Measurements from ENCODE around the gene MYRIP.

Gene MYRIP

DNA sequence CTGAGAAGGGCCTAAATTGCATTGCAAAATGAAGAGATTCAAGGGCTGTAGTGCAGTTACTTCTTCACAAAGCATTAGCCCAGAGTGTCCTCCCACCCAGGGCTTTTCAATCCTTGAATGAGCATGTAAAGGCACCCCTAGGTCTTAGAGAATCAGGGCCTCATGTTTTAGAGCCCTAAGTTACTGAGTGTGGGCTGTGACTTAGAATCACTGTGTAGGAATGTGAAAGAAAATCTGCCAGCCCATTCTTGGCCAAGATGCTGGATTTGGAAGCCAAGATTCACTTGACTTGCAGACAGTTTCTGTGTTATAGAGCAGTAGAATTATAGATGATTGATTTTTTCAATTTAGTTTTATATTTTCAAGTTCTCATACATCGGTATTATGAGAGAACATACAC lies 153.2 kb downstream of the MYRIP start:
- Histone ChIP-seq H3K4me2 (ENCODE audit: low read length) (no peak overlapping the region), H4K20me1 (ENCODE audit: insufficient read depth, low read length) (no peaks in the 10 kb centered on the region), H3K4me1 (ENCODE audit: insufficient read depth, low read length, severe bottlenecking) (no peaks in the 10 kb centered on the region), H3K27me3 (ENCODE audit: insufficient read depth, low read length) (no peaks in the 10 kb centered on the region), H3K27ac (ENCODE audit: low read depth, low read length, poor library complexity, severe bottlenecking) (no peak overlapping the region), H3F3A (ENCODE audit: insufficient read depth, low read length) (no peaks in the 10 kb centered on the region), H3K9me3 (ENCODE audit: low read length) (no peaks in the 10 kb centered on the region), H3K9me2 (ENCODE audit: low read depth, low read length) (no peaks in the 10 kb centered on the region), H3K4me3 (ENCODE audit: low read depth, low read length, poor library complexity, severe bottlenecking) (no peak overlapping the region), H3K9ac (ENCODE audit: low read length) (no peak overlapping the region), H3K79me2 (ENCODE audit: insufficient read depth, low read length) (no peaks in the 10 kb centered on the region), H3K36me3 (ENCODE audit: insufficient read depth, low read length) (no peaks in the 10 kb centered on the region), H2AFZ (ENCODE audit: low read length) (no peak overlapping the region)
- no peak for TF ChIP-seq EZH2 (IDR thresholded peaks at IDR 0.05; ENCODE audit: borderline replicate concordance, low read length)
- TF ChIP-seq, protein P1, sequence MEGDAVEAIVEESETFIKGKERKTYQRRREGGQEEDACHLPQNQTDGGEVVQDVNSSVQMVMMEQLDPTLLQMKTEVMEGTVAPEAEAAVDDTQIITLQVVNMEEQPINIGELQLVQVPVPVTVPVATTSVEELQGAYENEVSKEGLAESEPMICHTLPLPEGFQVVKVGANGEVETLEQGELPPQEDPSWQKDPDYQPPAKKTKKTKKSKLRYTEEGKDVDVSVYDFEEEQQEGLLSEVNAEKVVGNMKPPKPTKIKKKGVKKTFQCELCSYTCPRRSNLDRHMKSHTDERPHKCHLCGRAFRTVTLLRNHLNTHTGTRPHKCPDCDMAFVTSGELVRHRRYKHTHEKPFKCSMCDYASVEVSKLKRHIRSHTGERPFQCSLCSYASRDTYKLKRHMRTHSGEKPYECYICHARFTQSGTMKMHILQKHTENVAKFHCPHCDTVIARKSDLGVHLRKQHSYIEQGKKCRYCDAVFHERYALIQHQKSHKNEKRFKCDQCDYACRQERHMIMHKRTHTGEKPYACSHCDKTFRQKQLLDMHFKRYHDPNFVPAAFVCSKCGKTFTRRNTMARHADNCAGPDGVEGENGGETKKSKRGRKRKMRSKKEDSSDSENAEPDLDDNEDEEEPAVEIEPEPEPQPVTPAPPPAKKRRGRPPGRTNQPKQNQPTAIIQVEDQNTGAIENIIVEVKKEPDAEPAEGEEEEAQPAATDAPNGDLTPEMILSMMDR (IDR thresholded peaks at IDR 0.05; ENCODE audit: low read length) = no peak

DNA sequence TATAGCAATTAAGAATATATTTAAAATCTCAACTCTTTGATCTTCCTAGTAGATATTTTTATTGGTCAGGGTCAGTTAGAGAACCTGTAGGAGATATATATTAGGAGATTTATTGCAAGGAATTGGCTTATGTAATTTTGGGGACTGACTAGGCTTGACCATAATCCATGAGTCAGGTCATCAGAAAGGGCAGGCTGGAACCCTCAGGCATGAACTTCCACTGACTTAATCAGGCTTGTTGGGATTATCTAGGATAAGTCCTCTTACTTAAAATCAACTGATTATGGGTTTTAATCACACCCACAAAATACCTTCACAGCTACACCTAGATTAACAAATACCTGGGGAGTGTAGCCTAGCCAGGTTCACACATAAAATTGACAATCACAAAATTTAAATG lies 156.1 kb downstream of the MYRIP start:
- Histone ChIP-seq H3K4me2 (ENCODE audit: low read length) (no peak overlapping the region), H3K4me3 (ENCODE audit: low read depth, low read length, poor library complexity, severe bottlenecking) (no peak overlapping the region), H3F3A (ENCODE audit: insufficient read depth, low read length) (no peaks in the 10 kb centered on the region), H4K20me1 (ENCODE audit: insufficient read depth, low read length) (no peaks in the 10 kb centered on the region), H3K4me1 (ENCODE audit: insufficient read depth, low read length, severe bottlenecking) (no peaks in the 10 kb centered on the region), H3K36me3 (ENCODE audit: insufficient read depth, low read length) (no peaks in the 10 kb centered on the region), H3K9ac (ENCODE audit: low read length) (no peak overlapping the region), H3K27me3 (ENCODE audit: insufficient read depth, low read length) (no peaks in the 10 kb centered on the region), H3K9me3 (ENCODE audit: low read length) (no peaks in the 10 kb centered on the region), H3K27ac (ENCODE audit: low read depth, low read length, poor library complexity, severe bottlenecking) (no peak overlapping the region), H3K9me2 (ENCODE audit: low read depth, low read length) (no peaks in the 10 kb centered on the region), H3K79me2 (ENCODE audit: insufficient read depth, low read length) (no peaks in the 10 kb centered on the region), H2AFZ (ENCODE audit: low read length) (no peak overlapping the region)
- TF ChIP-seq EZH2 (IDR thresholded peaks at IDR 0.05; ENCODE audit: borderline replicate concordance, low read length) = no peak
- TF ChIP-seq, protein P1 (IDR thresholded peaks at IDR 0.05; ENCODE audit: low read length) = no peak

GRCh38 chr3:39965997-39966396 lies 156.6 kb downstream of the MYRIP start:
- Histone ChIP-seq H3K79me2 (ENCODE audit: insufficient read depth, low read length) (no peaks in the 10 kb centered on the region), H3K9me2 (ENCODE audit: low read depth, low read length) (no peaks in the 10 kb centered on the region), H3K9ac (ENCODE audit: low read length) (no peak overlapping the region), H3F3A (ENCODE audit: insufficient read depth, low read length) (no peaks in the 10 kb centered on the region), H3K4me3 (ENCODE audit: low read depth, low read length, poor library complexity, severe bottlenecking) (no peak overlapping the region), H4K20me1 (ENCODE audit: insufficient read depth, low read length) (no peaks in the 10 kb centered on the region), H3K9me3 (ENCODE audit: low read length) (no peaks in the 10 kb centered on the region), H2AFZ (ENCODE audit: low read length) (no peak overlapping the region), H3K4me2 (ENCODE audit: low read length) (no peak overlapping the region), H3K4me1 (ENCODE audit: insufficient read depth, low read length, severe bottlenecking) (no peaks in the 10 kb centered on the region), H3K27ac (ENCODE audit: low read depth, low read length, poor library complexity, severe bottlenecking) (no peak overlapping the region), H3K27me3 (ENCODE audit: insufficient read depth, low read length) (no peaks in the 10 kb centered on the region), H3K36me3 (ENCODE audit: insufficient read depth, low read length) (no peaks in the 10 kb centered on the region)
- TF ChIP-seq EZH2 (IDR thresholded peaks at IDR 0.05; ENCODE audit: borderline replicate concordance, low read length) = no peak
- TF ChIP-seq, protein P1 (IDR thresholded peaks at IDR 0.05; ENCODE audit: low read length) = no peak

All from OCI-LY1 (cell line).